ENCODE data around the gene ITPR2. TPM values are rescaled to one million over a fixed set of nuclear protein-coding genes. Genes with fewer than 3 reads are reported as not detected.

ITPR2 gene
- total and polyA plus RNA-seq, 12 donors = 5.1 to 144 (median 66.4) TPM

GRCh38 chr12:26643532-26644315 is 189.3 kb downstream of the ITPR2 start:
- Histone ChIP-seq H3K9me3 (replicated peaks in 1 of 3) (no peaks in the 10 kb centered on the region), H3K36me3 (replicated peaks in 1 of 2) (no peaks in the 10 kb centered on the region), H3K27me3 (no peaks in the 10 kb centered on the region), H3K4me1 (replicated peaks in 1 of 2) (no peaks in the 10 kb centered on the region), H3K27ac (no peak overlapping the region), H3K4me3 (no peak overlapping the region)
- no peak for DNase-seq
- WGBS, 4 donors = 83 to 92% (median 88%) methylated on average over 4 of the region's 4 CpGs
- intact Hi-C loops (cut with DNase I) = no loop called here
- TF ChIP-seq CTCF (IDR thresholded peaks at IDR 0.05) (no peak), POLR2A (IDR thresholded peaks at IDR 0.05) (no peak)

- H3K4me3 ChIP-seq = no peak overlapping the region
- no peaks in the 10 kb centered on the region for H3K27me3 ChIP-seq
- no peak overlapping the region for H3K27ac ChIP-seq
- H3K36me3 ChIP-seq (replicated peaks in 1 of 2) = no peaks in the 10 kb centered on the region
- intact Hi-C loops (cut with DNase I) = no loop called here
- 58 to 89% (median 84%) methylated on average over 2 of the region's 2 CpGs for WGBS, 4 donors
- TF ChIP-seq POLR2A (IDR thresholded peaks at IDR 0.05) = no peak
- TF ChIP-seq CTCF (IDR thresholded peaks at IDR 0.05) = no peak
- no peaks in the 10 kb centered on the region for H3K4me1 ChIP-seq (replicated peaks in 1 of 2)
- H3K9me3 ChIP-seq (replicated peaks in 1 of 3) = no peaks in the 10 kb centered on the region
- no peak for DNase-seq
These were observed 190.6 kb downstream of the ITPR2 start for GRCh38 chr12:26642361-26642760.

- WGBS, 4 donors = 40 to 55% (median 49%) methylated on average over 2 of the region's 2 CpGs
- H3K9me3 ChIP-seq (replicated peaks in 1 of 3) = no peaks in the 10 kb centered on the region
- TF ChIP-seq POLR2A (IDR thresholded peaks at IDR 0.05) = no peak
- no peak for TF ChIP-seq CTCF (IDR thresholded peaks at IDR 0.05)
- H3K4me3 ChIP-seq = no peak overlapping the region
- H3K36me3 ChIP-seq (replicated peaks in 1 of 2) = no peaks in the 10 kb centered on the region
- no peaks in the 10 kb centered on the region for H3K27me3 ChIP-seq
- intact Hi-C loops (cut with DNase I) = no loop called here
- peak in 3 of 7 donors; percentile 24 to 66 (median 35) for DNase-seq
- peaks cover 0 to 4% of the 10 kb centered on the region in 2 donors for H3K4me1 ChIP-seq (replicated peaks in 1 of 2)
- no peak overlapping the region for H3K27ac ChIP-seq
These were observed 196.2 kb downstream of the ITPR2 start for GRCh38 chr12:26636710-26637328.

- H3K27me3 ChIP-seq = no peaks in the 10 kb centered on the region
- H3K9me3 ChIP-seq (replicated peaks in 1 of 3) = no peaks in the 10 kb centered on the region
- no peak overlapping the region for H3K27ac ChIP-seq
- WGBS, 4 donors = 82 to 83% (median 82%) methylated on average over 5 of the region's 5 CpGs
- intact Hi-C loops (cut with DNase I) = no loop called here
- peaks cover 0 to 23% of the 10 kb centered on the region in 2 donors for H3K4me1 ChIP-seq (replicated peaks in 1 of 2)
- no peaks in the 10 kb centered on the region for H3K36me3 ChIP-seq (replicated peaks in 1 of 2)
- TF ChIP-seq CTCF (IDR thresholded peaks at IDR 0.05) (no peak), POLR2A (IDR thresholded peaks at IDR 0.05) (no peak)
- DNase-seq = peak in 1 of 7 donors; percentile 15
- H3K4me3 ChIP-seq = no peak overlapping the region
These were observed 199.3 kb downstream of the ITPR2 start for GRCh38 chr12:26633591-26634210.

All from adrenal gland (tissue), 12 donors.